IMR-90 (cell line): ENCODE measurements around the gene SEC61A1. TPM values are rescaled to one million over a fixed set of nuclear protein-coding genes. Genes with fewer than 3 reads are reported as not detected.

ENCODE experiments used
- ATAC-seq: fragments of 200-7000 bp; cut with Tn5 transposase; 2 replicates; pipeline ENCODE4 v1.9.1; 2020; ENCODE audit warnings: low read depth, mild to moderate bottlenecking, moderate library complexity
- BruUV-seq: library from RNA; stranded (reverse); fragments of 400-500 nt; replicated peaks from 2 replicates; lab custom pipeline; 2021; lab: Mats Ljungman, UMichigan
- CTCF ChIA-PET: fragments of 300-600 bp; formaldehyde crosslinking; extraction: SDS; loops from one replicate; lab custom pipeline; 2021; ENCODE audit warnings: antibody characterized with exemption; lab: Yijun Ruan, JAX
- POLR2A ChIA-PET: fragments of 300-600 bp; sonication (Branson Sonifier 250); formaldehyde crosslinking; loops from one replicate; lab custom pipeline; 2022; ENCODE audit warnings: antibody characterized with exemption; ENCODE audit not compliant: unreplicated experiment; lab: Charles Lee
- DNase-seq: peaks from one replicate; pipeline ENCODE4 v3.0.0; 2013
- H2AFZ ChIP-seq: replicated peaks from 2 replicates; pipeline ENCODE3; 2013; ENCODE audit warnings: low read length, mild to moderate bottlenecking; ENCODE audit not compliant: poor library complexity
- H2AK5ac ChIP-seq: 2 replicates; pipeline ENCODE4 v1.6.1; 2013; ENCODE audit warnings: low read depth, low read length, inconsistent platforms
- H2AK9ac ChIP-seq: replicated peaks from 2 replicates; pipeline ENCODE3; 2013; ENCODE audit warnings: mild to moderate bottlenecking, low read depth, low read length, moderate library complexity; ENCODE audit not compliant: poor library complexity
- H2BK120ac ChIP-seq: 2 replicates; pipeline ENCODE4 v1.6.1; 2013; ENCODE audit warnings: low read depth, low read length, inconsistent platforms
- H2BK15ac ChIP-seq: 3 replicates; pipeline ENCODE4 v1.6.1; 2013; ENCODE audit warnings: low read depth, low read length, inconsistent platforms
- H2BK20ac ChIP-seq: 2 replicates; pipeline ENCODE4 v1.6.1; 2013; ENCODE audit warnings: low read depth, mild to moderate bottlenecking, inconsistent platforms, low read length, moderate library complexity
- H2BK5ac ChIP-seq: 2 replicates; pipeline ENCODE4 v1.6.1; 2013; ENCODE audit warnings: mild to moderate bottlenecking, low read depth, low read length, inconsistent platforms; ENCODE audit not compliant: poor library complexity, severe bottlenecking
- H3K14ac ChIP-seq: replicated peaks from 2 replicates; pipeline ENCODE4 v1.6.1; 2013; ENCODE audit warnings: low read depth, low read length, inconsistent platforms
- H3K18ac ChIP-seq: 2 replicates; pipeline ENCODE4 v1.6.1; 2013; ENCODE audit warnings: low read depth, low read length, control low read depth
- H3K23ac ChIP-seq: 2 replicates; pipeline ENCODE4 v1.6.1; 2013; ENCODE audit warnings: low read depth, low read length, inconsistent platforms
- H3K27ac ChIP-seq: 2 replicates; pipeline ENCODE4 v1.5.1; 2013; ENCODE audit warnings: mild to moderate bottlenecking, control low read depth, low read length; ENCODE audit not compliant: insufficient read depth
- H3K27me3 ChIP-seq: 2 replicates; pipeline ENCODE4 v1.6.1; 2013; ENCODE audit warnings: low read length; ENCODE audit not compliant: control insufficient read depth, insufficient read depth
- H3K36me3 ChIP-seq: 2 replicates; pipeline ENCODE4 v1.6.1; 2013; ENCODE audit warnings: low read length, mixed read lengths; ENCODE audit not compliant: control insufficient read depth, insufficient read depth
- H3K4ac ChIP-seq: 2 replicates; pipeline ENCODE4 v1.6.1; 2013; ENCODE audit warnings: low read depth, low read length, inconsistent platforms
- H3K4me1 ChIP-seq: 2 replicates; pipeline ENCODE4 v1.6.1; 2013; ENCODE audit warnings: low read length, mixed read lengths; ENCODE audit not compliant: control insufficient read depth, insufficient read depth
- H3K4me2 ChIP-seq: 2 replicates; pipeline ENCODE4 v1.6.1; 2013; ENCODE audit warnings: low read depth, mild to moderate bottlenecking, control low read depth, low read length, moderate library complexity
- H3K4me3 ChIP-seq: 2 replicates; pipeline ENCODE4 v1.5.1; 2013; ENCODE audit warnings: low read depth, mild to moderate bottlenecking, control low read depth, low read length, moderate library complexity; ENCODE audit not compliant: insufficient read depth
- H3K56ac ChIP-seq: 2 replicates; pipeline ENCODE4 v1.6.1; 2013; ENCODE audit warnings: low read length, inconsistent platforms; ENCODE audit not compliant: insufficient read depth; ENCODE audit errors: extremely low read depth
- H3K79me1 ChIP-seq, 2 experiments: 2 replicates each; pipeline ENCODE4 v1.6.1; 2013; ENCODE audit warnings: low read length in 2 of 2, inconsistent platforms in 1 of 2, low read depth in 1 of 2
- H3K9ac ChIP-seq: 2 replicates; pipeline ENCODE4 v1.6.1; 2013; ENCODE audit warnings: low read depth, low read length, control low read depth
- H3K9me1 ChIP-seq: 2 replicates; pipeline ENCODE4 v1.6.1; 2013; ENCODE audit warnings: low read length, inconsistent platforms; ENCODE audit not compliant: insufficient read depth
- H3K9me3 ChIP-seq: 2 replicates; pipeline ENCODE4 v1.6.1; 2013; ENCODE audit warnings: low read length; ENCODE audit not compliant: control insufficient read depth, insufficient read depth
- H4K20me1 ChIP-seq: 2 replicates; pipeline ENCODE4 v1.6.1; 2013; ENCODE audit warnings: low read length, inconsistent platforms; ENCODE audit not compliant: insufficient read depth
- H4K5ac ChIP-seq: 2 replicates; pipeline ENCODE4 v1.6.1; 2013; ENCODE audit warnings: mild to moderate bottlenecking, low read depth, low read length, control low read depth
- H4K8ac ChIP-seq, 2 experiments: 2 replicates each; pipeline ENCODE4 v1.6.1; 2013; ENCODE audit warnings: low read depth in 2 of 2, low read length in 2 of 2, control low read depth in 1 of 2, inconsistent platforms in 1 of 2
- H4K91ac ChIP-seq: 2 replicates; pipeline ENCODE4 v1.6.1; 2013; ENCODE audit warnings: low read depth, low read length, inconsistent platforms; ENCODE audit not compliant: insufficient read depth
- BHLHE40 ChIP-seq: fragments of 150-350 bp; IDR thresholded peaks from 2 replicates; pipeline ENCODE4 v1.6.1; 2016; ENCODE audit warnings: mild to moderate bottlenecking, low read depth, low read length
- CEBPB ChIP-seq: IDR thresholded peaks from 2 replicates; pipeline ENCODE4 v1.6.1; 2012; ENCODE audit warnings: low read depth, low read length, improper control_type of control experiment
- CTCF ChIP-seq: conservative IDR thresholded peaks from 2 replicates; pipeline ENCODE4 v1.5.1; 2012; ENCODE audit warnings: mild to moderate bottlenecking, low read depth, low read length, improper control_type of control experiment
- FOS ChIP-seq: fragments of 150-350 bp; IDR thresholded peaks from 2 replicates; pipeline ENCODE4 v1.6.1; 2016; ENCODE audit warnings: low read depth, low read length
- MAZ ChIP-seq: IDR thresholded peaks from 2 replicates; pipeline ENCODE4 v1.6.1; 2012; ENCODE audit warnings: low read depth, mild to moderate bottlenecking, low read length, improper control_type of control experiment, moderate library complexity, borderline replicate concordance
- MXI1 ChIP-seq: IDR thresholded peaks from 2 replicates; pipeline ENCODE4 v1.6.1; 2012; ENCODE audit warnings: low read depth, mild to moderate bottlenecking, low read length, moderate library complexity, borderline replicate concordance
- POLR2A ChIP-seq: IDR thresholded peaks from 2 replicates; pipeline ENCODE4 v1.6.1; 2012; ENCODE audit warnings: mild to moderate bottlenecking, low read depth, low read length
- RAD21 ChIP-seq: IDR thresholded peaks from 2 replicates; pipeline ENCODE4 v1.6.1; 2012; ENCODE audit warnings: low read length, improper control_type of control experiment
- RCOR1 ChIP-seq: IDR thresholded peaks from 2 replicates; pipeline ENCODE4 v1.6.1; 2012; ENCODE audit warnings: mild to moderate bottlenecking, low read length, improper control_type of control experiment; ENCODE audit not compliant: insufficient replicate concordance
- RFX5 ChIP-seq: IDR thresholded peaks from 2 replicates; pipeline ENCODE4 v1.8.0; 2012; ENCODE audit warnings: low read depth, mild to moderate bottlenecking, low read length, moderate library complexity
- SMC3 ChIP-seq: fragments of 150-350 bp; IDR thresholded peaks from 2 replicates; pipeline ENCODE4 v1.6.1; 2016; ENCODE audit warnings: low read depth, mild to moderate bottlenecking, antibody characterized with exemption, low read length, moderate library complexity
- WGBS, 2 experiments: methylation state at CpG; one replicate each; pipeline versions ENCODE4 v1.1.5 to v1.1.7; 2013; ENCODE audit warnings: missing lambda C conversion rate in 2 of 2; ENCODE audit not compliant: insufficient read length in 1 of 2; ENCODE audit errors: extremely low coverage in 2 of 2; 5-methylcytosine and 5-hydroxymethylcytosine counted together
- dilution Hi-C: fragments of 300-500 bp; cut with HindIII; formaldehyde crosslinking; loops from one replicate; pipeline ENCODE4 v1.14.3; 2018; ENCODE audit warnings: low sequenced_read_pairs; ENCODE audit not compliant: unreplicated experiment
- in situ Hi-C: fragments of 300-500 bp; cut with MboI; formaldehyde crosslinking; loops from 3 replicates; pipeline ENCODE4 v1.14.3; 2019; ENCODE audit warnings: low sequenced_read_pairs, inconsistent platforms, mixed read lengths
- intact Hi-C: fragments of 100-400 bp; cut with micrococcal nuclease; formaldehyde crosslinking; loops from 2 replicates; pipeline ENCODE4 v1.10.0; 2022
- polyA plus RNA-seq, 3 experiments: library from polyadenylated mRNA; depleted of rRNA; stranded (reverse); fragments of >200 nt; gene quantifications; 2 replicates each; pipeline ENCODE4 v1.2.3, GENCODE V29; 2012; ENCODE audit warnings: low replicate concordance in 1 of 3
- total RNA-seq: library from RNA; depleted of rRNA; stranded (reverse); fragments of >200 nt; gene quantifications from 2 replicates; pipeline ENCODE4 v1.2.3, GENCODE V29; 2012

Gene SEC61A1
- total and polyA plus RNA-seq, 2 of the 4 experiments (the other 2 are of a cell fraction), result 377 to 478 TPM

GRCh38 chr3:128006061-128007032 lies 45.9 kb upstream of the SEC61A1 start:
- Histone ChIP-seq H2AFZ (peak overlapping the region; percentile 43), H3K4ac (no peak overlapping the region), H3K14ac (no peak overlapping the region), H4K91ac (no peak overlapping the region), H3K4me2 (no peak overlapping the region), H2BK120ac (no peak overlapping the region), H3K4me3 (no peak overlapping the region), H3K18ac (no peak overlapping the region), H3K9me1 (peaks cover 3% of the 10 kb centered on the region; the same call in 1 of the 2 replicates), H3K23ac (no peak overlapping the region), H3K56ac (no peak overlapping the region), H3K9me3 (no peaks in the 10 kb centered on the region), H2AK5ac (no peak overlapping the region), H3K79me1 (no peaks in the 10 kb centered on the region), H4K20me1 (no peaks in the 10 kb centered on the region), H3K4me1 (peaks cover 2% of the 10 kb centered on the region; the same call in 1 of the 2 replicates), H2BK20ac (no peak overlapping the region), H3K27me3 (peaks cover 41% of the 10 kb centered on the region), H3K27ac (no peak overlapping the region), H2AK9ac (no peak overlapping the region), H2BK5ac (no peak overlapping the region), H3K36me3 (no peaks in the 10 kb centered on the region), H2BK15ac (no peak overlapping the region), H4K5ac (no peak overlapping the region), H3K9ac (no peak overlapping the region), H4K8ac (no peak overlapping the region)
- in situ Hi-C loops, result no loop called here
- no peak for DNase-seq
- intact Hi-C loops, result no loop called here
- TF ChIP-seq CTCF (no peak), MXI1 (no peak), POLR2A (no peak), BHLHE40 (no peak), RFX5 (no peak), FOS (no peak), SMC3 (no peak), MAZ (no peak), RCOR1 (no peak), CEBPB (no peak), RAD21 (no peak)
- no TSS peak for BruUV-seq
- WGBS, 2 experiments, result 0% methylated on average over 1 of the region's 30 CpGs; no CpG with 5 or more reads in 1 of the 2 experiments
- CTCF ChIA-PET, result no interaction called here
- POLR2A ChIA-PET, result no interaction called here
- dilution Hi-C loops, result no loop called here
- no peak for ATAC-seq
